ENCODE measurements around the gene NEURL4.
A peak's percentile ranks its signal among the peaks of the same experiment; 100 is the strongest.
"Not testable (repeated sequence)": the region's sequence is repeated elsewhere in the genome, so short reads cannot be mapped to it uniquely, and the experiment has no call there.

NEURL4 gene

DNA sequence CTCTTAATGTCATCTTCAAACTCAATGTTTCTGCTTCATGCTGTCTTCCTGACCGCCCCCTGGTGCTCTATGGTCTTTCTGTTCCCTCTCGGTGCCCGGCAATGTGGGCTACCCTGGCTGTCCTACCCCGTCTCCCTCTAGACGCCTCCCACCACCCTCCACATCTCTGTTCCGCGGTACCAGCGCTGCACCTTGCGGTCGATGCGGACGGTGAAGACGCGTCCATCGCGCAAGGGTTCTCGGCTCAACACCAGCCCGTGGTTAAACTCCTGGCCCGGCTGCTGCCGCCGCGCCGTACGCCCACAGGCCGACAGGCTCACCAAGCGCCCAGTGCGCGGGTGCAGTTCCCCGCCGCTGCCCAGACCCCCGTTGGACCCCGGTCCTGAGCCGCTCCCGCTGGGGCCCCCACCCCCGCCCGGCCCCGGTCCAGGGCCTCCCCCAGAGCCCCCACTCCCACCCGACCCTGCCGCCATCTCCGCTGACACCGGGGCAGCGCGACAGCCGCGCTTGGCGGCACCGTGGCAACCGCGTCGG lies at the start of gene NEURL4:
Gene NEURL4 (minus strand): TSS at position 496 of the 534 bp plus-strand sequence. CDS start 23 bp downstream, at position 473.
- no peak for DNase-seq (ENCODE audit: low spot score)

DNA sequence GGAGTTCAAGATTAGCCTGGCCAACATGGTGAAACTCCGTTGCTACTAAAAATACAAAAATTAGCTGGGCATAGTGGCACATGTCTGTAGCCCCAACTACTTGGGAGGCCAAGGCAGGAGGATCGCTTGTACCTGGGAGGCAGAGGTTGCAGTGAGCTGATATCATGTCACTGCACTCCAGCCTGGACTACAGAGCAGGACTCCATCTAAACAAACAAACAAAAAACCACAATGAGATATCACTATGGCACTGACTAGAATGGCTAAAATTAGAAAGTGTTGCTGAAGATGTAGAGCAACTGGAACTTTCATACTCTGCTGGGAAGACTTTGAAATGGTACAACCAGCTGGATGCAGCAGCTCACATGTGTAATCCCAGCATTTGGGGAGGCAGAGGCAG lies 45.2 kb upstream of the NEURL4 start:
- no peak for DNase-seq (ENCODE audit: low spot score)

DNA sequence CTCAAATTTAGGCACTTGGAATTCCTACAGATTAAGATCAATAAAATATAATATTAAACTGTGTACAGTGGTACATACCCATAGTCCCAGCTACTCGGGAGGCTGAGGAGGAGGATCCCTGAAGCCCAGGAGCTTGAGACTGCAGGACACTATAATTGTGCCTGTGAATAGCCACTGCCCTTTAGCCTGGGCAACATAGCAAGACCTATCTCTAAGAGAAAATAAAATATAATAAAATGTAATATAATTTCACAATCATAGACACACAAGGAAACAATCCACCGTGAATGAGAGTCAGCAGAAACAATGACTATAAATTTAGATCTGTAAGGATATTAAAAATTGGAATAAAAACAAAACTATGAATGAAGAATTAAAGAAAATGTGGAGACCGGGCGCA lies 41.7 kb upstream of the NEURL4 start:
- no peak for DNase-seq (ENCODE audit: low spot score)

DNA sequence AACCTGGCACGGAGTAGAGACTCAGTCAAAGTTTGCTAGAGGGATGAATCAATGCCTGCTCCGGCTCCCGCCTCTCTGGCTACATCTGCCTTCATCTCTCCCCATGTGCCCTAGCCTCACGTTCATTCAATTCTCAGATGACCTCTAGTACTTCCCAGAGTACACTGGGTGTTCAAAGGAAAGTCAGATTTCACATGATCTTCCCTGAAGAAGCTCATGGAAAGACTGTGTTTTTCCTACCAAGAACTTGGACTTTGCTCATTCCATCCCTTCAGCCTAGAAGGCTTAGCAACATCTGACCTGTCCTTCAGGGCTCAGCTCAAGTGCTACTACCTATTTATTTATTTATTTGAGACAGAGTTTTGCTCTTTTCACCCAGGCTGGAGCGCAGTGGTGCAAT lies 40.7 kb upstream of the NEURL4 start:
- DNase-seq (ENCODE audit: low spot score): no peak

DNA sequence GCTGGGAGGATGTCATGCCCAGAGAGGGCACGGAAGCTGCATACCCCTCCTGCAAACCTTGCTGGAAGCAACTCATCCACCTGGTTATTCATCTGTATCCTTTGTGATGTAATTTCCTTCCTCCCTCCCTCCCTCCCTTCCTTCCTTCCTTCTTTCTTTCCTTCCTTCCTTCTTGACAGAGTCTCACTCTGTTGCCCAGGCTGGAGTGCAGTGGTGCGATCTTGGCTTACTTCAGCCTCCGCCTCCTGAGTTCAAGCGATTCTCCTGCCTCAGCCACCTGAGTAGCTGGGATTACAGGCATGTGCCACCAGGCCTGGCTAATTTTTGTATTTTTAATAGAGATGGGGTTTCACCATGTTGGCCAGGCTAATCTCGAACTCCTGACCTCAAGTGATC lies 39.5 kb upstream of the NEURL4 start:
- DNase-seq (ENCODE audit: low spot score): not testable (repeated sequence)

DNA sequence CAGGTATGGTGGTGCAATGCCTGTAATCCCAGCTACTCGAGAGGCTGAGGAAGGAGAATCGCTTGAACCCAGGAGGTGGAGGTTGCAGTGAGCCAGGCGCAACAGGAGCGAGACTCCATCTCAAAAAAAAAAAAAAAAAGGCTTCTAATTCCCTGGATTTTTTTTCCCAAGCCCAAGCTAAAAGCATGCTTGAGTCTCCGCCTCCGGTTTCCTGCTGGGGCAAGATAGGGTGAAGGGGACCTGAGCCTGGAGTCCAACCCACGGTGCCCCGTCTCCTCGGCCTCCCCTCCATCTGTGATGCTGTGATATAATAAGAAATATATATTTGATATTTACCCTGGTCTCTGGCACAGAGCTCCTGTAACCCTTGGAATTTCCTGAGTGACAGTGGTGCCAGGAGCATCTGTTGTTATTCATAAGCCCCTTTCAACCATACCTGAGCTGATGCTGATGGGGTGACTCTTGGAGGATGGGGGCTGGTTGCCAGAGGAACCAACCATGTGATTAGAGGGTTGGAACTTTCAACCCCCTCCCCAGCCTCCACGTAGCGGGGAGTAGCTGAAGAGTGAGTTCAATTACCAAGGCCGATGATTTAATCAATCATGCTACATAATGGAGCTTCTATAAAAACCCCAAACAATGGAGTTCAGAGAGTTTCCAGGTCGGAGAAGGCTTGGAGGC lies 38.9 kb upstream of the NEURL4 start:
- no peak for DNase-seq (ENCODE audit: low spot score)

DNA sequence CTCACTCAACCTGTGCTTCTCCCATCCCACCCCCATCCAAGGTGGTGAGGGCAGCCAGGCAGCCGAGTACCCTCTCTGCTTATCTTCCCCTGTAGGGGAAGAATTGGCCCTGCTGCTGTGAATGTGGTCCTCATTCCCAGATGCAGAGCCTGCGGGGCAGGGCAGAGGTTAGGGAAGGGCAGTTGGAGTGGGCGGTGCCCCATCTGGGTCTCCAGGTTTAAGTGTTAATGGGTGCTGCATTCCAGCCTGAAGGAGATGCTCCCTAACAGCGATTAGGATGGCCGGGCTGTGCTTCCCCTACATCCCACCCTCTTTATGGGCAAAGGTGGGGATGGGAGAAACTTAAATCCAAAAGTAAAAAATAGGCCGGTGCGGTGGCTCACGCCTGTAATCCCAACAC lies 37.9 kb upstream of the NEURL4 start:
- DNase-seq (ENCODE audit: low spot score): no peak

DNA sequence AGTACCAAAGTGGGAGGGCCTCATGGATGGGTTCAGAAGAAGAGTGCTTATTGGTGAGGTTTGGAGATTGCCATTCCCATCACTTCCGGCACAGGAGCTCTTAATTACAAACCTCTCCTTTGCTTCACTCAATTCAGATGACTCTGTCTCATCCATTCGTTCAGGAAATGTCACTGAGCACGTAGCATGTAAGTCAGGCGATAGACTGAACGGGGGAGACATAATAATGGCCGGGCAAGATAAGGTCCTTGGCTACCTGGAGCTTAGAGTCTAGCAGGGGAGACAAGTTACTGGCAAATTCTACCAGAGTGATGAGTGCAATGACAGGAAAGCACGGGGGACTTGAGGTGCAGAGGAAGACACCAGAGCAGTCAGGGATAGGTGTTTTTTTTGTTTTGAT lies 36.8 kb upstream of the NEURL4 start:
- DNase-seq (ENCODE audit: low spot score): not testable (repeated sequence)

DNA sequence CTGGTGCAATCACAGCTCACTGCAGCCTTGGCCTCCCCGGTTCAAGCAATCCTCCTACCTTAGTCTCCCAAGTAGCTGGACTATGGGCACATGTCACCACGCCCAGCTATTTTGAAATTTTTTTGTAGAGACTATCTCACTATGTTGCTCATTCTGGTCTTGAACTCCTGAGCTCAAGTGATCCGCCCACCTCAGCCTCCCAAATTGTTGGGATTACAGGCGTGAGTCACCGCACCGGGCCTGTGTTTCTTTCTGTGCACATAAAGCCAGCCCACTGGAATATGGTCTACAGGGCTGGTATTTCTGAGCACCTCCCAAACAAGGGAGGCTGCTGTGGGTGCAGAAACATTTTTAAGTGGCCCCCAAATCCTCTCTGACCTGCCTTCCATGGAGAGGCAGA lies 34.2 kb upstream of the NEURL4 start:
- DNase-seq (ENCODE audit: low spot score): no peak

DNA sequence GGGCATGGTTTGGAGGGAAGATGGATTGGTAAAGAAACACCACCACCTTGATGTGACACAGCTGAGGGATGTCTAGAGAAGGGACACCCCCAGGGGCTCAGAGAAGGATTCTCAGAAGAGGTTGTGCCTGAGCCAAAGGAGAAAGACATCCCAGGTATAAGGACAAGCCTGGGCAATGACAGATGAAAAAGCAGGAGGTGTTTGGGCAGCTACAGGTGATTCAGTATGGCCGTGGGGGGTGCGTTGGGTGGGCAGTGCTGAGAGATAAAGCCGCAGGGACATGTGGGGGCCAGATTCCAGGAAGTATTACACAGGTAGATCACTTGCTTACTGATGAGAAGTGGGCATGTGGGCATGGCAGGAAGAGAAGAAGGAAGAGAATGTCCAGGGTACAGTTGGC lies 32.8 kb upstream of the NEURL4 start:
- DNase-seq (ENCODE audit: low spot score): no peak

DNA sequence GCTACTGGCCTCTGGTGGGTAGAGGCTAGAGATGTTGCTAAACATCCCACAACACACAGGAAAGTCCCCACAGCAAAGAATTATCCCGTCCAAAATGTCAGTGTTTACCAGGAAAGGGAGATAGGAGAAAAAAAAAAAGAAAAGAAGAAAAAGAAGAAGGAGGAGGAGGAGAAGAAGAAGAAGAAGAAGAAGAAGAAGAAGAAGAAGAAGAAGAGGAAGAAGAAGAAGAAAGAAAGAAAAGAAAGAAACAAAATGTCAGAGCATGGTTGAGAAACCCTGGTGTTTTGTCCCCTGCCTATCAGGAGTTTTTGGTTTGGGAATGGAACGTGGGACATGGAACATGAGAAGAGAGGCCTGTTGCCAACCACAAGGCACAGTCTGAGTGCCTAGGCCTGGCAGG lies 28.2 kb upstream of the NEURL4 start:
- DNase-seq (ENCODE audit: low spot score): no peak

DNA sequence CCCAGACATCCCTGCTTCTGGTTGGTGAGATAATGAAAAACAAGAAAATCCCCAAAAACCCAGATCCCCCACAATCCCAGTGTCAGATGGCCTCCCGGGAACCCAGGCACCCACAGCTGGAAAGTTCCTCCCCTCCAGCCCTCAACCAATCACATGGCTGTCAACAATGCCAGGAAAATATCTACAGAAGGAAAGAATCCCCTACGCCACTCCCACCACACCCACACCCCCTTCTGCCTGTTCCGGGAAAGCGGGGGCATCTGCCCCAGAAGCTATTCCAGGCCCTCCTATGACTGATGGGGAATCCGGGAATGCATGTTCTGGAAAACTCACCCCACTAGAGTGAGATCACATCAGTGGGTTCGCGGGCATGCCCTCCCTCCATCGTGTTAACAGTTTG lies 27.6 kb upstream of the NEURL4 start:
- no peak for DNase-seq (ENCODE audit: low spot score)

DNA sequence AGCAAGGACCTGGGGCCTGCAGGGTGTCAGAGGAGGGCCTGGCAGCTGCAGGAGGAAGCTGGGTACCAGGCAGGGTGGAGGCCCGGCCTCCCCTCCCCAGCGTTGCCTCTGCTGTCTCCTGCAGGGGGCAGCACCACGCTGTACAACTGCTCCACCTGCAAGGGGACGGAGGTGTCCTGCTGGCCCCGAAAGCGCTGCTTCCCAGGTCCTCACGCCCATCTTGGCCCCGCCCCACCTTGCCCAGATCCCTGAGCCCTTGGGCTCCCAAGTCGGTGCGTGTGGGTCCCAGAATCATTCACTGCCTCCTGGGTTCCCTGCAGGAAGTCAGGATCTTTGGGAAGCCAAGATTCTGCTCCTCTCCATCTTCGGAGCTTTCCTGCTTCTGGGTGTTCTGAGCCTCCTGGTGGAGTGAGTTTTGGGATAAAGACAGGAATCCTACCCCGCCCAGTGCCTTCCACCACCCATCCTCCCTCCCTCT lies 27.0 kb upstream of the NEURL4 start:
- peak; percentile 72 for DNase-seq (ENCODE audit: low spot score)

DNA sequence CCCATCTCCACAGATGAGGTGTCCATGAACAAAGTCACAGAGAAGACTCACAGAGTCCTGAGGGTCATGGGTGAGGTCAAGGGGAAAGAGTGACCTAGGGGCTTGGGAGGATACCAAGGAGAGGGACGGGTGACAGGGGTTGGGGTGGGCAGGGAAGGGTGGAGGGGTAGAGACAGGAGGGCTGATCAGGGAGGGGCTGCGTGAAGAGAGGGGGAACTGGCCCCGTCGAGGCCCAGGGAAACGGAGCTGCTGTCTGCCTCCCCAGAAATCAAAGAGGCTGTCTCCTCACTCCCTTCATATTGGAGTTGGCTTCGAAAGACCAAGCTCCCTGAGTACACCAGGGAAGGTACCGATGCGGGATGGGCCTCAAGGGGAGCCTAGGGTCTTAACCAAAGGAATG lies 26.4 kb upstream of the NEURL4 start:
- DNase-seq (ENCODE audit: low spot score): no peak

DNA sequence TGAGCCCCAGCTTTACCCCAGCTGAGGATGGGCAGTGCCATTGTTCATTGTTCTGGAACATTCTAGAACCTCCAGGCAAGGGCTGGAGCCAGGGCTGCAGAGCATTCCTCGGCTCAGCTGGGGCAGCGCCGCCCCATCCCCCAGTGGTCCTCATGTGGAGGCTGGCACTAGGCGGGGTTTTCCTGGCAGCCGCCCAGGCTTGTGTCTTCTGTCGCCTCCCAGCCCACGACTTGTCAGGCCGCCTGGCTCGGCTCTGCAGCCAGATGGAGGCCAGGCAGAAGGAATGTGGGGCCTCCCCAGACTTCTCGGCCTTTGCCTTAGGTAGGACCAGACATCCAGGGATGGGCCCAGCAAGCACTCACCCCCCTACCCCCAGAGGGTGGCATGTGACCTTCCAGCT lies 25.9 kb upstream of the NEURL4 start, which contains the start of gene TMEM95:
Gene TMEM95 (plus strand): TSS at position 104 of the 400 bp plus-strand sequence. CDS start 49 bp downstream, at position 153.
- DNase-seq (ENCODE audit: low spot score): peak; percentile 78

DNA sequence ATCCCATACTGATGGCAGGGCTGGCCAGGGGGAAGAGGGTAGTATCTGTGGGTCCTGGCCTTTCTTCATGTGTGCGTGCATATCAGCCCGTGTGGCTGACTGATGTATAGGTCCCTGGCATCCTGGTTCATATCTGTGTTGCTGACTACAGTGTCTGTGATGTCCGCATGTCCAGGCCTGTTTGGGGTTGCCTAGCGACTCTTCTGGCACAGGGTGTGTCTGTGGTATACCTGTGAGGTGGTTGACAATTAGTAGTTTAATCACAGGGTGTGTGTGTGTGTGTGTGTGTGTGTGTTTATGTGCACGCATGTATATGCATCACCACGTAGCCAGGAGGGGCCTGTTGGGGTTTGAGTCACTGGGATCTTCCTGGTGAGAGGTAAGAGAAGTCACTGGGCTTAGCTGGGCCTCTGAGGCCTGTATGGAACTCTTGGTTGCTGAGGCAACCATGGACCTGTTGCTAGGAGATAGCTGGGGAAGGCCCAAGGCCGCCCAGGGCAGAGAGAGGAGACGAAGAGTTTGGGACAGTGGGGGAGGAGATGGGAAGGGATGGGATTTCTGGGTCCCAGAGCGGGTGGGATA lies 25.2 kb upstream of the NEURL4 start:
- no peak for DNase-seq (ENCODE audit: low spot score)

DNA sequence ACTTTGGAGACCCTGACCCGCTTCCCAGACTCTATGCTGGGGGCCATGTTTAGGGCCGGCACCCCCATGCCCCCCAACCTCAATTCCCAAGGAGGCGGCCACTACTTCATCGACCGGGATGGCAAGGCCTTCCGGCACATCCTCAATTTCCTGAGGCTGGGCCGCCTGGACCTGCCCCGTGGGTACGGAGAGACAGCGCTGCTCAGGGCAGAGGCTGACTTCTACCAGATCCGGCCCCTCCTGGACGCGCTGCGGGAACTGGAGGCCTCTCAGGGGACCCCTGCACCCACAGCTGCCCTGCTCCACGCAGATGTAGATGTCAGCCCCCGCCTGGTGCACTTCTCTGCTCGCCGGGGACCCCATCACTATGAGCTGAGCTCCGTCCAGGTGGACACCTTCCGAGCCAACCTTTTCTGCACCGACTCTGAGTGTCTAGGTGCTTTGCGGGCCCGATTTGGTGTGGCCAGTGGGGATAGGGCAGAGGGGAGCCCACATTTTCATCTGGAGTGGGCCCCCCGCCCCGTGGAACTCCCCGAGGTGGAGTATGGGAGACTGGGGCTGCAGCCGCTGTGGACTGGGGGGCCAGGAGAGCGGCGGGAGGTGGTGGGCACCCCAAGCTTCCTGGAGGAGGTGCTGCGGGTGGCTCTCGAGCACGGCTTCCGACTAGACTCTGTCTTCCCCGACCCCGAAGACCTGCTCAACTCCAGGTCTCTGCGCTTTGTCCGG lies 23.9 kb upstream of the NEURL4 start:
- DNase-seq (ENCODE audit: low spot score): no peak

DNA sequence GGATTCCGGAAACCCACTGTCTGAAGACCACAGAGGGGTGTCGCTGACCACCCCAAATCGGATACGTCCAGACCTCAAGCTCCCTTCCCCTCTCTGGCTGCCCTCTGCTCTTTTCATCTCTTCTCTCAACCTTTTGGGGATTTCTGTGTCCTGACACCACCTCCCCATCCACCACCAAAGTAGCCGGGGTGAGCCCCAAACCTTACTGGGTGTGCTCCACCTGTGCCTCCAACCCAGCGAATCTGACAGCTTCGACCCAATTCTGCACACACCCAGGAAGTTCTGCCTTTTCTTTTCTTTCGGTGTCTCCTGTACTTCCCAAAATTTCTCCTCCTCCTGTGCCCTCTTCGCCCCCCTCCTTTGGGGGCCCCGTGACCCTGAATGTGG lies 23.4 kb upstream of the NEURL4 start:
- DNase-seq (ENCODE audit: low spot score): peak; percentile 36

DNA sequence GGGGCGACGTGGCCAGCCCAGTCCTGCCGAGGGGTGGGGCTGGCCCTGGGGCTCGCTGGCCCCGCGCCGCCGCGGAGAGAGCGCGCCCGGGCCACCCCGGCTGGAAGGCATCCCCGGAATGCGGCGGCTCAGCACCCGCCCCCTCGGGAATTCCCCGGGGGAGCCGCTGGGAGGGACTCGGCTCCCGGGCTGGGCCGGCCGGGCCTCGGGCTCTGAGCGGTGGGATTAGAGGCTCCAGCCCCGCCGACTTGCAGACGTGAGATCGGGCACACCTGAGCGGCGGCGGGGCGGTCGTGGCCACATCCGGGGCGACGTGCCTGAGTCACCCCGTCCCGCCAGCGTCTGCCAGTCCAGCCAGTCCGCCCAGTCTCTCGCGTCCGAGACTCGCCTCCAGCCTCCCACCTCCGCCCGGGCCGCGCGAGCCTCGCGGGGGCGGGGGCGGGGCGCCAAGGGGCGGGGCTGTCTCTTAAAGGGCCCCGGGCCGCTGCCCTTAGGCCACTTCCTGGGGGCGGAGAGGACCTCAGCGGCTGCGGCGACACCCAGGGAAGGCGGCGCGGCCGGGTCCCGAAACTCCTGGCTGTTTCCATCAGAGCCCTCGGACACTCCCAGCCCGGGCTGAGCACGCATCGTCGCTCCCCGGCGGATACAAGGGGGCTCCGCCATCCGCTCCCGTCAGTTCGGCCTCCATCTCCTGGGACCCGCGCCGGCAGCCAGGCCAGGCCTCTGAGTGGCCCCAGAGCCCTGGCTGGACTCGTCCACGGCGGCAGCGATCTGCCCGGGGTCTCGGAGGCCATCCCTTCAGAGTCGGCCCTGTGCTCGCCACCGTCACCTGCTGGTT lies 22.7 kb upstream of the NEURL4 start, which contains the start of gene KCTD11:
Gene KCTD11 (plus strand): TSS at position 498 of the 838 bp plus-strand sequence.
- DNase-seq (ENCODE audit: low spot score): peak; percentile 85

DNA sequence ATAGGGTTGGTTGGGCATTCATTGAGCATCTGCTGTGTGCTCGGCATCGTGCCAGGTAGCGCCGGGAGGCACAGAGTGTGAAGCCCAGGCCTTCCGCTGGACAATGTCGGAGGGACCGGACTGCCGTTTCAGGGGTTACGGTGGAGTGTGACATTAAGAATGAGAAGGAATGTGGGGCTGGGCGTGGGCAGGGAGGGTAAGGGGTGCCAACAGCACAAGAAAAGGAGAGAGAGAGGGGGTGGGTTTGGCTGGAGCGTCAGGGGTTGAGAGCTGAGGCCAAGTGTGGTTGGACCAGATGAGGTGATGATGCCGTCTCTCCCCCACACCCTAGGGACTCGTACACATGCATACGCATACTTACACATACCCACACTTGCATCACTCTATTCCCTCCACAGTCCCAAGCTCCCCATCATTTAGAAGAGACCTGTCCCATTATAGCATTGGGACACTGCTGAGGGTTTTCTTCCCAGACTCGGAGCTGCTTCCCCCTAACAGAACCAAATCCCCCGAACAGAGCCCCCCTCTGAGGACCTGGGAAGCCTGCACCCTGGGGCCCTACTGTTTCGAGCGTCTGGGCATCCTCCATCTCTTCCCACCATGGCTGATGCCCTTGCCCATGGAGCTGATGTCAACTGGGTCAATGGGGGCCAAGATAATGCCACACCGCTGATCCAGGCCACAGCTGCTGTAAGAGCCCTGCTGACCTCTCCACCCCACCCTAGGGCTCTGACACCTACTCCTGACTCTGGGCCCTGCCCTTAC lies 19.5 kb upstream of the NEURL4 start:
- DNase-seq (ENCODE audit: low spot score): no peak

Measured in pons (tissue), 1 donor.